Astrocyte of the cerebellum (primary cell): ENCODE data around the gene SLC44A3.

Experiments used
- DNase-seq: peaks from one replicate; pipeline ENCODE4 v3.0.0-alpha.2; 2011; ENCODE audit warnings: low read depth
- H3K4me3 ChIP-seq: 2 replicates; pipeline ENCODE4 v1.5.1; 2011; ENCODE audit warnings: mild to moderate bottlenecking, low read depth, low read length, moderate library complexity
- CTCF ChIP-seq: IDR thresholded peaks from 2 replicates; pipeline ENCODE4 v1.5.1; 2012; ENCODE audit warnings: low read length, low read depth, moderate library complexity, mild to moderate bottlenecking; ENCODE audit errors: missing control alignments
- in situ Hi-C: cut with HindIII; loops from 2 replicates; pipeline ENCODE4 v1.10.0; 2017; ENCODE audit warnings: low sequenced_read_pairs

The SLC44A3 gene

GRCh38 chr1:94871031-94871430, 50.9 kb downstream of the SLC44A3 start:
- H3K4me3 ChIP-seq, result no peak overlapping the region
- in situ Hi-C loops, result loop anchor here (5.0 kb wide), 1 partner anchor 101 kb away; no protein-coding TSS in a partner anchor
- peak; percentile 59 for DNase-seq
- TF ChIP-seq CTCF, result no peak

GRCh38 chr1:94872771-94873495, 52.8 kb downstream of the SLC44A3 start:
- no peak overlapping the region for H3K4me3 ChIP-seq
- TF ChIP-seq CTCF, result no peak
- no peak for DNase-seq
- in situ Hi-C loops, result loop anchor here (5.0 kb wide), 1 partner anchor 99 kb away; no protein-coding TSS in a partner anchor

- in situ Hi-C loops, result loop anchor here (5.0 kb wide), 1 partner anchor 99 kb away; no protein-coding TSS in a partner anchor
- H3K4me3 ChIP-seq, result no peak overlapping the region
- no peak for TF ChIP-seq CTCF
- DNase-seq, result no peak
Measured at GRCh38 chr1:94873520-94874351, 53.6 kb downstream of the SLC44A3 start.

GRCh38 chr1:94874423-94874822, 54.3 kb downstream of the SLC44A3 start:
- no peak overlapping the region for H3K4me3 ChIP-seq
- in situ Hi-C loops, result loop anchor here (5.0 kb wide), 1 partner anchor 98 kb away; no protein-coding TSS in a partner anchor
- TF ChIP-seq CTCF, result no peak
- DNase-seq, result no peak

GRCh38 chr1:94875794-94876193, 55.6 kb downstream of the SLC44A3 start:
- H3K4me3 ChIP-seq, result no peak overlapping the region
- no peak for DNase-seq
- in situ Hi-C loops, result no loop called here
- no peak for TF ChIP-seq CTCF

GRCh38 chr1:94876362-94876761, 56.2 kb downstream of the SLC44A3 start:
- in situ Hi-C loops, result no loop called here
- TF ChIP-seq CTCF, result no peak
- DNase-seq, result no peak
- H3K4me3 ChIP-seq, result no peak overlapping the region
